GM15510 (cell line): ENCODE results near the gene SCAMP3.

Experiments
- POLR2A ChIP-seq: IDR thresholded peaks from 3 replicates; pipeline ENCODE4 v1.6.1; 2011; ENCODE audit warnings: borderline replicate concordance; ENCODE audit not compliant: insufficient read length; ENCODE audit errors: extremely low read depth

The SCAMP3 gene

GRCh38 chr1:155226188-155226909 lies 35.8 kb downstream of the SCAMP3 start:
- no peak for TF ChIP-seq POLR2A

- TF ChIP-seq POLR2A, result no peak
Measured at GRCh38 chr1:155223047-155223446, 39.1 kb downstream of the SCAMP3 start.

GRCh38 chr1:155219592-155220031 lies 42.5 kb downstream of the SCAMP3 start:
- no peak for TF ChIP-seq POLR2A

GRCh38 chr1:155218854-155219591 lies 43.1 kb downstream of the SCAMP3 start:
- TF ChIP-seq POLR2A, result no peak

GRCh38 chr1:155210314-155211104 lies 51.7 kb downstream of the SCAMP3 start:
- no peak for TF ChIP-seq POLR2A

GRCh38 chr1:155209312-155209721 lies 52.8 kb downstream of the SCAMP3 start:
- TF ChIP-seq POLR2A, result no peak

GRCh38 chr1:155208541-155209311 lies 53.4 kb downstream of the SCAMP3 start, which contains the start of gene MTX1:
Gene MTX1 (plus strand): TSS chr1:155208695. CDS start chr1:155208805, 110 bp downstream.
- peak; percentile 63 for TF ChIP-seq POLR2A

GRCh38 chr1:155207806-155208540 lies 54.2 kb downstream of the SCAMP3 start, which contains the start of gene THBS3:
Gene THBS3 (minus strand): TSS chr1:155207897. CDS start chr1:155207876, 21 bp downstream.
- no peak for TF ChIP-seq POLR2A

- TF ChIP-seq POLR2A, result no peak
Measured at GRCh38 chr1:155206891-155207805, 55.0 kb downstream of the SCAMP3 start.
